ENCODE data around the gene ATP6V0E1.

ATP6V0E1 gene

DNA sequence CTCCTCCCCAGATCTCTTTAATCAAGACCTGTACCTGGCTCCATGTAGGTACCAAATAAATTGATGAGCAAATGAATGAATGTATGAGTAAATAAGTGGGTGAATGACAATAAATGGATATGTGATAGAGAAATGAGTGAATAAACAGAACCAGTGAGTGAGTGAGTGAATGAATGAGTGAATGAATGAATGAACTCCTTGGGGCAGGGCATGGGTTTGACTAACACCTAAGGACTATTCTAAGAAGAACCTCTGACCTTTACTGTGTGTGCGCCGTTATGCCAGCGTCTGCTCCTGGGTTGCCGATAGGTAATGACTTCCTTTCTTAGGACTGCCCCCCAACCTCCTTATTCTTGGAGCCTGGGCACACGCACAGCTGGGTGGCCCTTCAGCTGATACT, 26.1 kb upstream of the ATP6V0E1 start:
- no peak for DNase-seq

DNA sequence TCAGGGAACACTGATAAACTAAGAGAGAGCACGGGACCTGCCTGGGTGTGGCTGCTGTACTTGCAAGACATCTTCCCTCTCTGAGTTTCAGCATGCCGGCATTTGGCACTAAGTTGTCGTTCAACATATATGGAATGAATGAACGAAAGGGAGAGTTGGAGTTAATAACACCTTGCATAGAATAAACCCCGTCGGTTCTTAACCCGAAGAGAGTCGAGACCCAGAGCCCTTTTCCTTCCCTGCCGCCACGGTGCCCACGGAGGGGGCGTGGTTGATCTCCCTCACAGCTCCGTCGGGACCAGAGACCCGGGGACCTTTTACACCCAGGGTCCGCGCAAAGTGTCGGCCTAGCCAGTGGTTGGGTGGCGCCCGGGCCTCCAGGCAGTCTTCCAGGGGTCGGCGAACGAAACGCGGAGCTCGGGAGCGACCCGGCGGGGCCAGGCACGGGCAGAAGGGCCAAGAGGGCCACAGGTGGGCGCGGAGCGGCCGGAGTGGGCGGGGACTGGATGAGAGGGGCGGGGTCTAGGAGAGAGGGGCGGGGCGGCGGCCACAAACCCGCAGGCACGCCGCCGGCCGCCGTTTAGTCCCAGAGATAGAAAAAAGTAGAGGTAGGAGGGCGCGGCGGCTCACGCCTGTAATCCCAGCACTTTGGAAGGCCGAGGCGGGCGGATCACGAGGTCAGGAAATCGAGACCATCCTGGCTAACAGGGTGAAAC, 25.1 kb upstream of the ATP6V0E1 start:
- DNase-seq: peak; percentile 72

- DNase-seq: no peak
Observed at GRCh38 chr5:172959824-172960799, 23.5 kb upstream of the ATP6V0E1 start.

GRCh38 chr5:172969921-172970320, 13.7 kb upstream of the ATP6V0E1 start:
- DNase-seq: no peak

DNA sequence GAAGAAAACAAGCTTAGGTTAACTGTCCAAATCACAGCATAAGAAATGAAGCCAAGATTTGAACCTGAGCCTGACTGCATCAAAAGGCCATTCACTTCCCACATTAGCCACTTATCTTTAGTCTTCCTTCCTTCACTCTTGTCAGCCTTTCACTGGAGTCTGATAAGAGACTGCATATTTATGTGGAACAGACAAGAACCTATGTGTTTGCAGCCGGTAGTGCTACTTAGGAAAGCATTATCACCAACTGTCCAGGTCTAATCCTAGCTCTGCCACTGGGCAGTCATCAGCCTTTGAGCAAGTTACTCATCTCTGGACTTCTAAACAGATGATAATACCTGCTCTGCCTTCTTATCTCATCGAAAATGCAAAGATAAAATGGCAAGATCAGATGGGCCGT, 12.1 kb upstream of the ATP6V0E1 start:
- no peak for DNase-seq

- DNase-seq: no peak
Observed at GRCh38 chr5:172972552-172972951, 11.0 kb upstream of the ATP6V0E1 start.

DNA sequence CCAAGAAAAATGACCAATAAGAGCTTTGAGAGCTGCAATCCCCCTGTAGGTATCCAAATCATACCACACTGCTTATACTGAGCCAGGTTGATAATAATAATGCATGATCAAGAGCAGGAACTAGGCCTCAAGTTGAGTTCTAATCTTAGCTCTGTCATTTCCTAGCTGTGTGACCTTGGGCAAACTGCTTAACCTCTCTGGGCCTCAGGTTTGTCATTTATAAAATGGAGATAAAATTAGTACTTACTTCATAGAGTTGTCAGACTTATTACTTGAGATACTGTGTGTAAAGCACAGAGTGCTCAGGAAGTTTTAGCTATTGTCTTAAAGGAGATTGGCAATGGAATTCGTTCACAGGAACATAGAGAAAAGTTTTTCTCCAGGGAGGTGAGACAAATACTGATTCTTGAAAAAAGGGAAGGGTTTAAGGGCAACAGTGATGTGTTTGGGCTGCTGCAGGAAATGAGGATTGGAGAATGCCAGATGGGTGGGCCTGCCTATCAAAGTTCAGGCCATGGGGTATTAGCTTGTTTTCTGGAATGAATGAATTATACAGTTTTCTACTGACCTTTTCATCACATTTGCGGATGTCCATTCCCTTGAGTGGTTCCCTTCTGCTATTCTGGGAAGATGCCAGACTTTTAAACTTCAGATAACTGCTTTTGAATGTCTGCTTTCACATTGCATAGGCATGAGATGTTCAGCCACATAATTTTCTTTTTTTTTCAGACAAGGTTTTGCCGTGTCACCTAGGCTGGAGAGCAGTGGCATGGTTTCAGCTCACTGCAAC, 10.2 kb upstream of the ATP6V0E1 start:
- DNase-seq: no peak

DNA sequence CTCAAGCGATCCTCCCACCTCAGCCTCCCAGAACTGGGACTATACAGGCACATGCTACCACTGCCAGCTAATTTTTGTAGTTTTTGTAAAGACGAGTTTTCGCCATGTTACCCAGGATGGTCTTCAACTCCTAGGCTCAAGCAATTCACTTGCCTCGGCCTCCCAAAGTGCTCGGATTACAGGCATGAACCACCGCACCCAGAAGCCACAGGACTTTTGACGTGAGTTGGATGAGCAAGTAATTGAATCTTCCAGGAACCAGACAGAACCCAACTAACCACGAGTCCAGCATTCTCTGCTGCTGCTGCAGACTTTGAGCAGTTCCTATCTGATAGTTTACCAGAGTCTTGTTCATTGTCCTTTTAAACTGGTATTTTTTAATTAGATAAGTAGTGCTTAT, 9.6 kb upstream of the ATP6V0E1 start:
- no peak for DNase-seq

GRCh38 chr5:172975289-172975688, 8.3 kb upstream of the ATP6V0E1 start:
- no peak for DNase-seq

DNA sequence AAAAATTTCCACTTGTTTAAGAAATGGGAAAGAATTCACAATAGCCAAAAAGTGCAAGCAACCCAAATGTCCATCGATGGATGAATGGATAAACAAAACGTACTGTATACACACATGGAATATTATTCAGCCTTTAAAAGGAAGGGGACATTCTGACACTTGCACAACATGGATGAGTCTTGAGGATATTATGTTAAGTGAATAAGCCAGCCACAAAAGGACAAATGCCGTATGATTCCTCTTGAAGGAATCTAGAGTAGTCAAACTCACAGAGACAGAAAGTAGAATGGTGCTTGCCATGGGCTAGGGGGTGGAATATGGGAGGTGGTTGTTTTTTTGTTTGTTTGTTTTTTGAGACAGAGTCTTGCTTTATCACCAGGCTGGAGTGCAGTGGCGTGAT, 3.8 kb upstream of the ATP6V0E1 start:
- no peak for DNase-seq

- peak; percentile 69 for DNase-seq
Observed at GRCh38 chr5:172981931-172982330, 1.6 kb upstream of the ATP6V0E1 start.

GRCh38 chr5:172984244-172984953, 828 bp downstream of the ATP6V0E1 start:
- DNase-seq: peak; percentile 86

- DNase-seq: no peak
Observed at GRCh38 chr5:172985596-172985995, 2.0 kb downstream of the ATP6V0E1 start.

DNA sequence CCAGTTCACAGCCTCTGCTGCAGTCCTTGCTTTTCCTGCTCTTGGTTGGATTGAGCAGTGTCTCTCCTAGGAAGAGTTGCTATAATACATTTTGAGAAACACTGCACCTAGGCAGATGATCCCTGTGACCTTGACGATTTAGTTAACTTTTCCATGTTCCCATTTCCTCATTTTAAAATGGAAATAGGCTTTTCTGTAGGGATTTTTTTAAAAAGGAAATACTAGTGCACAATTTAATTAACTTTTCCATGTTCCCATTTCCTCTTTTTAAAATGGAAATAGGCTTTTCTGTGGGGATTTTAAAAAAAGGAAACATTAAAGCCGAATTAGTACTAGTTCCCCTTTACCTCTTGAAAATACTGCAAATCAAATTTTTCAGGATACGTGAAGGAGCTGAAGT, 4.7 kb downstream of the ATP6V0E1 start:
- DNase-seq: no peak

GRCh38 chr5:172990776-172991175, 7.2 kb downstream of the ATP6V0E1 start:
- DNase-seq: no peak

GRCh38 chr5:172994405-172994804, 10.8 kb downstream of the ATP6V0E1 start:
- DNase-seq: no peak

- DNase-seq: no peak
Observed at GRCh38 chr5:172999372-172999973, 15.9 kb downstream of the ATP6V0E1 start.

DNA sequence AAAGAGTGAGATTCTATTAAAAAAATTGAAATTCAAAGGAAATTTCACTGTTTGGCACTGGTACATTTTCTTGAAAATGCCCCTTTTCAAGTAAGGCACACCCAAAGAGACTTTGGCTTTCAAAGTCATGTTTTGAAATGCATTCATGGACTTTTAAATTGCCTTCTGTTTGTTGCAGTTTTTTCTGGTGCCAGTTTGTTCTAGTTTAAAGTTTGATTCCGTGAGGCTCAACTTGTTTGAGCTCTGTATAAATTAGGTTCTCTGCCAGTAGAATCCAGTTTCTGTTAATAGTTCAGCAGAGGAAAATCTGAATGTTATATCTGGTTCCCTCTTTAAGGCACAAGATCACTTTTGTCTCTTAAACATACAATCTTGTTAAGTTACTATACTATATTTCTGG, 16.4 kb downstream of the ATP6V0E1 start:
- no peak for DNase-seq

DNA sequence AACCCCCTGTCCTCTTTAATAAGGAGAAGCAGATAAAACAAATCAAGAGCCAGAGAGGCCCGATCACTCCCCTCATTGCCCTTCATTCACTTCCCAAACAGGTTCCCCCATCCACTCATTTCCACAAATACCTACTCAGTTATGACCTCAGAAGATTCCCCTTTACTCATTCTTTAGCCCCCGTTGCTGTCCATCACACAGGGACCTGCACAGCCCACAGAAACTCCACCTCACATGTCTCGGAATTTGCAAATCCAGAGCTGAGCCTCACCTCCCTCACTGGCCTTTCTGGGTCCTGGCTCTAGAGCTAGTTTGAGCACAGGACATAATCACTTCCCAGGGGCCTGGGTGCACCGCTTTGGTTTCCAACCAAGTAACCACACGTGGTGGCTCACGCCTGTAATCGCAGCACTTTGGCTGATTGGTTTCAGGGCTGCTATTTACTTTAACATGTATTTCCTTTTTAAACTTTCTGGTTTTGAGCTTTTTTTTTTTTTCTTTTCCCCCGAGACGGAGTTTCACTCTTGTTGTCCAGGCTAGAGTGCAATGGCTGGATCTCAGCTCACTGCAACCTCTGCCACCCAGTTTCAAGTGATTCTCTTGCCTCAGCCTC, 17.8 kb downstream of the ATP6V0E1 start:
- DNase-seq: no peak

- no peak for DNase-seq
Observed at GRCh38 chr5:173003360-173003759, 19.8 kb downstream of the ATP6V0E1 start.

DNA sequence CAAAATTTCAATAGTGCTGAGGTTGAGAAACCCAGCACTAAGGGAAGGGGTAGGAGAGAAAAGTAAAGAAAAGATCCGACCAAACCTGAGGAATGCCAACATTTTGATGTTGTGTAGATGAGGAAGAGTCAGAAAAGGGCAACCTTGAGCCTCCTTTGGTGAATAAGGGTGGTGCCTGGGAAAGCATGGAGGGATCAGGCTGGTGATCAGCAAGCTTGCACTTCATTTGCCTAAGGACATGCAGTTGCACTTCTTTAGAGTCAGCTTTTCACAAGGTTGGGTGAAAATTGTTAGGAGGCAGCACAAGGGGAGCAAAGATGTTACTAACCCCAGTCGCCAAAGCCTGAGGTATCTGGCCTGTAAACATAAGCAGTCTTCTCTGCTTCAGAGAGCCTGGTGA, 20.4 kb downstream of the ATP6V0E1 start:
- DNase-seq: no peak

DNA sequence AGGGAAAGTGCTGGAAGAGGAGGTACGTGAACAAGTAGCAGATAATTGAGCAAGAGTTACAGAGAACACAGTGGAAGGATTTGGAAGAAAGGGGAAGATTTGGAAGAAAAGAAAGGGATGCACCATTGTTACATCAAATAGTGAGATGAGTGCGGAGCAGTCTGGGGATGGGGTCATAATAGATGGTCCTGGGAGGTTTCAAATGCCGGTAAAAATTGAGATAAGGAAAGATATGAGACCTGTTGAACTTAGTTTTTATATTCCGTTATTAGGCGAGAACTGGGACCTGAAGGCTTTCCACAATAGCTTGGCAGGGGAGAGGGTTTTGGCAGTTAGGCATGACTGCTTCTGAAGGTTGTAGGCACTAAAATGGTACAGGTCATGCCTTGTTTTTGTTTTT, 20.9 kb downstream of the ATP6V0E1 start:
- no peak for DNase-seq

Measured in NCI-H82 (cell line).